Measurements from ENCODE around the gene ZNF771. TPM values are rescaled to one million over a fixed set of nuclear protein-coding genes. Genes with fewer than 3 reads are reported as not detected.

The ZNF771 gene
- total and polyA plus RNA-seq, 8 donors = 1.5 to 5.0 (median 3.2) TPM

DNA sequence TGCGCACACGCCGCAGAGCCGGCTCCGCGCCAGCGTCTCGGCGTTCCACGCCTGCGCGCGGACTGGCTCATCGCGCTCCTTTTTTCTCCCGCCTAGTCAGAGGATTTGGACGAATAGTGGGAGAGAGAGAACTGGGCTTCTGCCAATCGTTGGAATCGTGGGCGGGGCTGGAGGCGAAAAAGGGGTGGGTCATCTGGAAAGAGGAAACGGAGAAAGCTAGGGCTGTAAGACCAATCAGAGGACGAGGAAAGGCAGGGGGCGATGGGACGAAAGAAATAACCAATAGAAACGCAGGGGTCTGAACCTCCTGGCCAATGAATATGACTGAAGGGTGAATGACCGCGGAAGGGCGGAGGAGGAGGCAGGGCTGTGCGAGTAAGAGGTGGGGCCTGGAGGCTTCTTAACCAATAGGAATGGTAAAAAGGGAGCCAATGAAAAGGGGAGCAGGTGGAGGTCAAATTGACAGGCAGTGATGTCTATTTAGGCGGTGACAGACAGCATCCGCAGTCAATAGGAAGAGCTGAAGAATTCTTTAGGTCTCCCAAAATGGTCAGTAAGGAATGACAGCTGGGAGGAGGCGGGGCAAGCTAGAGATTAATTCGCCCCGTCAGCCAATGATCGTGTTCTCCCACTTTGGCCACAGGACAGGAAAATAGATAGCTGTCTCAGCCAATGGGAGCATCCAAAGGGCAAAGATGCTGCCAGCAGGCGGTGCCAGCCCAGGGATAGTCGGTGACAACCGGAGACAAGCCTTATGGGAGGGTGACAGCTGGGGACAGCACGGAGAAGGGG, 36.8 kb upstream of the ZNF771 start, which contains the start of gene TBC1D10B:
TSS of gene TBC1D10B (minus strand) at position 39 of the 792 bp plus-strand sequence. CDS start 311 bp downstream, outside the sequence.
- intact Hi-C loops (cut with DNase I) = no loop called here

GRCh38 chr16:30371248-30371816, 36.1 kb upstream of the ZNF771 start:
- DNase-seq (no peak), ATAC-seq (no peak), FAIRE-seq (no peak)
- Histone ChIP-seq H3K4me1 (peaks cover 7 to 23% (median 15%) of the 10 kb centered on the region in 3 donors), H3K27ac (peak overlapping the region; percentile 63 to 86 (median 78)), H3K36me3 (no peaks in the 10 kb centered on the region), H3K9me3 (no peaks in the 10 kb centered on the region), H3K4me3 (peak overlapping the region; percentile 7 to 35 (median 22)), H3K27me3 (no peaks in the 10 kb centered on the region)
- WGBS, 2 donors = 25 to 41% methylated on average over 7 to 11 of the region's 11 CpGs
- TF ChIP-seq CTCF (IDR thresholded peaks at IDR 0.05) = no peak
- intact Hi-C loops (cut with DNase I) = no loop called here

More for the DNA sequence above, 36.8 kb upstream of the ZNF771 start, which contains the start of gene TBC1D10B:
- Histone ChIP-seq H3K4me3 (peak within 1 kb of the TSS; percentile 69 to 85 (median 75)), H3K36me3 (no peaks in the 10 kb centered on the region), H3K27me3 (no peaks in the 10 kb centered on the region), H3K4me1 (peaks cover 7 to 24% (median 15%) of the 10 kb centered on the region in 3 donors), H3K9me3 (no peaks in the 10 kb centered on the region), H3K27ac (peak within 1 kb of the TSS; percentile 63 to 86 (median 78))
- no peak for TF ChIP-seq CTCF (IDR thresholded peaks at IDR 0.05)
- WGBS, 2 donors = 0 to 1% methylated on average over 33 to 40 of the region's 40 CpGs
- FAIRE-seq (peak; percentile 99), ATAC-seq (peak; percentile 84 to 92 (median 86)), DNase-seq (peak; percentile 94 to 100 (median 98))

DNA sequence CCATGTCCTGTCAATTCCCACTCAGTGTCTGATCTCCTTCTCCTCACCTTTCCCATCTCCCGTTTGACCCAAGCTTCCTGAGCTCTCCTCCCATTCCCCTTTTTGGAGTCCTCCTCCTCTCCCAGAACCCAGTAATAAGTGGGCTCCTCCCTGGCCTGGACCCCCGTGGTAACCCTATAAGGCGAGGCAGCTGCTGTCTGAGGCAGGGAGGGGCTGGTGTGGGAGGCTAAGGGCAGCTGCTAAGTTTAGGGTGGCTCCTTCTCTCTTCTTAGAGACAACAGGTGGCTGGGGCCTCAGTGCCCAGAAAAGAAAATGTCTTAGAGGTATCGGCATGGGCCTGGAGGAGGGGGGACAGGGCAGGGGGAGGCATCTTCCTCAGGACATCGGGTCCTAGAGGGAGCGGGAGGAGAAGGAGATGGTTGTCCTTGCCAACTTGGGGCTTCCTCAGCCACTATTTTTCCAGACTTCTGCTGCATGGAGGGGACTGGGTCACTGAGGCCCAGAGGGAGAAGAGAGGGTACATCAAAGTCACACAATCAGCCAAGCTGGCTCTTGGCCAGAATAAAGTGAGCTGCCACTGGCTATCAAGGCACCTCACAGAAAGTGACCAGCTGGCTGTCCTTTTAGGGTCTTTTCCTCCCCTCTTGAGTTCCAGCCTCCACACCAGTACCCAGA, 35.2 kb upstream of the ZNF771 start:
- TF ChIP-seq CTCF (IDR thresholded peaks at IDR 0.05) = no peak
- H3K27ac ChIP-seq = peak overlapping the region in 2 of 4 donors; percentile 10 to 86
- FAIRE-seq = no peak

DNA sequence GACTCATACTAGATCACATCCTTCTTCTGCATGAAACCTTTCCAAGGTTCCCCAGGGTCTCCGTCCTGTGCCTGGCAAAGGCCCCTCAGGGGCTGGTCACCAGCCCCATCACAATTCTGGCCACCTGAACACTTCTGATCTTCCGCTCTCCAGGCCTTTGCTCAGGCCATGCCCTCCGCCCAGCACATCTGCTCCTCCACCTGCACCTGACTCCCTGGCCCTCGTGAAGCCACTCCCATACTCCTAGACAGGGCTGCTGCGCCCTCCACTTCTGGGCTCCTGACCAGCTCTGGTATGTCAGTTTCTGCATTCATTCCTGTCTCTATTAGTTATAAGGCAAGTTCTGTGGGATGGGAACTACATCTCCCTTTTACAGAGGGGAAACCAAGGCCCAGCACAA, 34.7 kb upstream of the ZNF771 start:
- peak in 2 of 6 donors; percentile 26 to 37 for DNase-seq
- intact Hi-C loops (cut with DNase I) = no loop called here
- Histone ChIP-seq H3K4me1 (peaks cover 4 to 10% (median 7%) of the 10 kb centered on the region in 3 donors), H3K9me3 (no peaks in the 10 kb centered on the region), H3K36me3 (no peaks in the 10 kb centered on the region), H3K4me3 (no peak overlapping the region), H3K27me3 (no peaks in the 10 kb centered on the region), H3K27ac (peak overlapping the region in 2 of 4 donors; percentile 10 to 73)
- no peak for FAIRE-seq
- ATAC-seq = no peak
- 77 to 88% methylated on average over 5 of the region's 5 CpGs for WGBS, 2 donors
- TF ChIP-seq CTCF (IDR thresholded peaks at IDR 0.05) = no peak

More for the DNA sequence above, 35.2 kb upstream of the ZNF771 start:
- no peaks in the 10 kb centered on the region for H3K36me3 ChIP-seq
- H3K4me1 ChIP-seq = peaks cover 7 to 15% (median 9%) of the 10 kb centered on the region in 3 donors
- no peak overlapping the region for H3K4me3 ChIP-seq
- DNase-seq (peak in 2 of 6 donors; percentile 35 to 44), ATAC-seq (no peak)
- intact Hi-C loops (cut with DNase I) = no loop called here
- no peaks in the 10 kb centered on the region for H3K9me3 ChIP-seq
- 74 to 81% methylated on average over 6 of the region's 6 CpGs for WGBS, 2 donors
- H3K27me3 ChIP-seq = no peaks in the 10 kb centered on the region
